22Rv1 (cell line): ENCODE data around the gene GPR108.

Experiments used
- CTCF ChIP-seq: fragments of 450-650 bp; IDR thresholded peaks from 2 replicates; pipeline ENCODE4 v1.5.1; 2017; ENCODE audit warnings: mild to moderate bottlenecking
- ZFX ChIP-seq: fragments of 450-650 bp; IDR thresholded peaks from 2 replicates; pipeline ENCODE4 v1.6.1; 2017; ENCODE audit warnings: antibody characterized with exemption, borderline replicate concordance

GRCh38 chr19:6730153-6730804, 7.1 kb downstream of the GPR108 start:
- TF ChIP-seq CTCF (no peak), ZFX (no peak)
